ENCODE measurements around the gene PLXNA1.
A peak's percentile ranks its signal among the peaks of the same experiment; 100 is the strongest.

PLXNA1 gene

GRCh38 chr3:126954141-126954842, 28.6 kb upstream of the PLXNA1 start:
- DNase-seq (ENCODE audit: insufficient read length) (no peak), FAIRE-seq (no peak)
- no peak for TF ChIP-seq TAF1 (IDR thresholded peaks at IDR 0.05; ENCODE audit: borderline replicate concordance, low read depth, low read length)
- TF ChIP-seq POLR2AphosphoS5 (IDR thresholded peaks at IDR 0.05; ENCODE audit: low read depth, low read length) = no peak
- no peak for TF ChIP-seq POLR2A (IDR thresholded peaks at IDR 0.05; ENCODE audit: low read depth, low read length)

DNA sequence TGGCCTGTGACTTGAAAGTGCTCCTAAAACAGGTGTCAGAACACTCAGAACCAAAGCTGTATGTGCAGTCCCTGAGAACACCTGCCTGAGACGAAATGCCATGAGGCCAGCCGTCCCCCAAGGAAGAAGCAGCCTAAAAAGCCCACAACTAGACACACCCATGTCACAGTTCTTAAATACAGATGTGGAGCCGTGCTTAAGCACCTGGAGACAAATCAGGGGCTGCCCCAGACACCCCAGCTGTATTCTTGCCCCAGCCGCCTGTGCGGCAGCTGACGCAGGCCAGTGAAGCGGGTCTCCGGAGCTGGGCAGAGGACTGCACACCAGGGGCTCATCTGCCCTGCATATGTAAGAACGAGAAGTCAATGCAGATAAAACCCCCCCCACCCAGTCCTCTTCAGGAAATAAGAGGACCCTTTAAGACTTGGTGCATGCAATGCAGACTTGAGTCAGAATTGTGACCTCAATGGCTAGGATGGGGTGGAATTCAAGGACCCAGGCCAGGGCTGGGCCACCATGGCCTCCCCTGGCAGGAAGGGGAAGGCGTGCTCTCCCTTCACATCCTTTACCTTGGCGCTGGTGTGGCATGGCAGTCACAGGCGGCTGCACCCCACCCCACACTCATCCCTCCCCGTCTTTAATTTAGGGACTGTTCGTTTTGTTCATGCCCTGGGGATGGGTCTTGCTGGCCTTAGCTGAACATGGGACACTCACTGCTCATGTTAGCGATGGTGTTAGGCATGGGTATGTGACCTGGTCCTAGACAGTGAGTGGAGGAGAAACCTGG, 27.7 kb upstream of the PLXNA1 start:
- DNase-seq (ENCODE audit: insufficient read length) (peak; percentile 52), FAIRE-seq (no peak)
- TF ChIP-seq POLR2AphosphoS5 (IDR thresholded peaks at IDR 0.05; ENCODE audit: low read depth, low read length) = peak; percentile 67; the same call in 1 of the 2 replicates
- TF ChIP-seq POLR2A (IDR thresholded peaks at IDR 0.05; ENCODE audit: low read depth, low read length) = no peak

DNA sequence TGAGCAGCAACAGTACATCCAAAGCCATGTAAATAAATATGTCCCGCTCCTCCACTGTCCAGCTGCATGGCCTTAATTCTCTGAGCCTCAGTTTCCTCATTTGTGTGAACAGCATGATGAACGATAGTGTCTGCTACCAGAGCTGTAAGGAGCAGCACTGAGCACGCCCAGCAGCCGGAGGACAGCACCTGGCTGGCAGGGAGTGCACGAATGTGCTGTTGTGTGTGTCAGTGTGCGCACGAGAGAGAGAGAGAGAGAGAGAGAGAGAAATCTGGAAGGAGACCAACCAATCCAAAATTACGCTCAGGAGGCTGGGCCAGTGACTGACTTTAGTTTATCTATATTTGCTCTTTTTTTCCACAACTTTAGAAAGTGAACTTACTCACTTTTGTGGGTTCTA, 26.6 kb upstream of the PLXNA1 start:
- TF ChIP-seq POLR2A (IDR thresholded peaks at IDR 0.05; ENCODE audit: low read depth, low read length) = no peak
- TF ChIP-seq TAF1 (IDR thresholded peaks at IDR 0.05; ENCODE audit: borderline replicate concordance, low read depth, low read length) = no peak
- no peak for TF ChIP-seq POLR2AphosphoS5 (IDR thresholded peaks at IDR 0.05; ENCODE audit: low read depth, low read length)
- FAIRE-seq = no peak
- DNase-seq (ENCODE audit: insufficient read length) = no peak

DNA sequence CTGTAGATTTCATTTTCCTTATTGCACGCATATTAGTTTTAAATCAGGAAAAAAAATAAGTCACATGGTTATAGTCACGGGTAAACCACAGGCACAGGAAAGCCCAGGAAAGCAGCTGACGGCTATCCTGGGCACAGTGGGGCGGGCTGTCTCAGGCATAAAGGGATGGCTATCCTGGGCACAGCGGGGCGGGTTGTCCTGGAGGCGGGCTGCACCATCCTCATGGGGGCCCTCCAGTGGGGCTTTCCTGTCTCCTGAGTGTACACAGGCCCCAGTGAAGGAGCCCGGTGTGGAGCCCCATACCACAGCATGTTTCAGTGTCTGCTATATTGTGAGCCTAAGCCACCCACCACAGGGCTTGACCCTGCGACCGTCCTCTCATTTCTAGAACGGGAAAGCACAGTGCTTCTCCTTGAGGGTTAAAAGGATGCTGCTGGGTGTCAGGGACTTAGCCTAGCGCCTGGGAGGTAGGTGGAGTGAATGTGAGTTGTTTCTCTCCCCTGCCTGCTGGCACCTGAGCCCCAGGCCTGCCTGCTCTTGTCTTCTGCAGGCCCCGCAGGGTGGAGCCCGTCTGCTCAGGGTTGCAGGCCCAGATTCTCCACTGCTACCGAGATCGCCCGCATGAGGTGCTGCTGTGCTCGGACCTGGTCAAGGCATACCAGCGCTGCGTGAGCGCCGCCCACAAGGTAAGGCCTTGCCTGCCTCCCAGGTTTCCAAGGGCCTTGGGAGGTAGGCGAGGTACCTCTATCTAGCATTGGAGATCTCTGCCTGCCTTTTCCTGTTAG, 25.9 kb upstream of the PLXNA1 start:
- TF ChIP-seq POLR2A (IDR thresholded peaks at IDR 0.05; ENCODE audit: low read depth, low read length) = no peak
- no peak for TF ChIP-seq TAF1 (IDR thresholded peaks at IDR 0.05; ENCODE audit: borderline replicate concordance, low read depth, low read length)
- TF ChIP-seq POLR2AphosphoS5 (IDR thresholded peaks at IDR 0.05; ENCODE audit: low read depth, low read length) = no peak
- FAIRE-seq (peak; percentile 9), DNase-seq (ENCODE audit: insufficient read length) (no peak)

DNA sequence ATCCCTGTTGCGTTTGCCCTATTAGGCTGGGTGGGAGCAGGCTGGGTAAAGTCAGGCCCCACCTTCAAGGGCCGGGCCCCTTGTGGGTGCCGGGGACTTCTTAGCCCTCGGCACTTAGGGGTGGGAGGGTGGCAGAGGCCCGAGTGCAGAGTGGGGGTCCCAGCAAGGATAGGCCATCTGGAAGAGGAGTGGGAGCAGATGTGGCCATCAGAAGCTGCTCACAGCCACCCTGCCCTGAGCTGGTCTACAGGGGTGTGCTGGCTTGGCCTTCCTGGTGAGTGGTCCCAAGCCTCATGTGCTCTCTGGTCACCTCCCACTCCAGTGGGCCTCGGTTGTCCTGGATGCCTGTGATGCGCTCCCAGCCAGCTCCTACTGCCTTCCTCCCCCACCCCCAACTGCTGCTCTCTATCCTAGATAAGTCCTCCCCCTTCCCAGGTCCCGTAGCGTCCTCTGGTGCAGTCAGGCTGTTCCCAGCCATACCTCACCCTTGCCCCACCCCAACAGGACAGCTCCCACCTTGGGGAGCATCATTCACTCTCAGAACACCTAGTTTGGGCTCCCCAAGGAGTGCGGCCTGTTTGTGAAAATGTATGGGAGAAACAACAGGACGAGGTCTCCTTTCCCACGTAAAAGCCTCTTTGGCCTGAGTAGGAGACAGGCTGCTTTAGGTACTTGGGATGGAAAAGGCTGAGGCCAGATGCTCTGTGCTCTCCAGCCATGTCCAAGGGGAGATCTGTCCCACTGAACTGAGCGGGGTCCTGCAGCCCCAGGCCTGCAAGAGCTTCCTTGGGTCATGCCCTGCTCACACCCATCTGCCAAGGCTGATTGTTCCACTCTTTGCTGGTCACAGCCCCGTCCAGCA, 24.9 kb upstream of the PLXNA1 start:
- TF ChIP-seq POLR2A (IDR thresholded peaks at IDR 0.05; ENCODE audit: low read depth, low read length) (no peak), POLR2AphosphoS5 (IDR thresholded peaks at IDR 0.05; ENCODE audit: low read depth, low read length) (no peak), TAF1 (IDR thresholded peaks at IDR 0.05; ENCODE audit: borderline replicate concordance, low read depth, low read length) (no peak)
- FAIRE-seq = no peak
- DNase-seq (ENCODE audit: insufficient read length) = no peak

DNA sequence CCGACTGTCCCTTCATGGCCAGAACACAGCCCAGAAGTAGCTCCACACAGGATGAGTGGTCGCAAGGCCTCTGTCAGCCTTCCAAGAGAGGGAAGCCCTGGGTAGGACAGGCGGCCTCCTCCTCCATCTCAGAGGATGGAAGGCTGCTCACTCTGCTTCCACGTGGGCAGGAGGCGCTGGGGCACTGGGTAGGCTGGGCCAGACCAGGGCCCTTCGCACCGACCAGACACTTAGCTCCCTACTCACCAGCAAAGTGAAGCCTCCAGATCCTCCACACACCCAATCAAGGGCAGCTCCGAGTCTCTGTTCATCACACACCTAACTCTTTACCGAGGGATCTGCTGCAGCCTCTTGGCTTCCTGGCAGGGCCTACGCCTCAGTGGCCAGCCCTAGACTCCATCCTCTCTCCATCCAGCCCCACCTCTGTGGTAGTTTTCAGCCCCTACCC, 24.3 kb upstream of the PLXNA1 start:
- no peak for FAIRE-seq
- DNase-seq (ENCODE audit: insufficient read length) = no peak
- no peak for TF ChIP-seq TAF1 (IDR thresholded peaks at IDR 0.05; ENCODE audit: borderline replicate concordance, low read depth, low read length)
- no peak for TF ChIP-seq POLR2A (IDR thresholded peaks at IDR 0.05; ENCODE audit: low read depth, low read length)
- TF ChIP-seq POLR2AphosphoS5 (IDR thresholded peaks at IDR 0.05; ENCODE audit: low read depth, low read length) = no peak

- no peak for FAIRE-seq
- TF ChIP-seq POLR2A (IDR thresholded peaks at IDR 0.05; ENCODE audit: low read depth, low read length) (no peak), POLR2AphosphoS5 (IDR thresholded peaks at IDR 0.05; ENCODE audit: low read depth, low read length) (no peak), TAF1 (IDR thresholded peaks at IDR 0.05; ENCODE audit: borderline replicate concordance, low read depth, low read length) (no peak)
- no peak for DNase-seq (ENCODE audit: insufficient read length)
These were observed 23.6 kb upstream of the PLXNA1 start for GRCh38 chr3:126959136-126959920.

DNA sequence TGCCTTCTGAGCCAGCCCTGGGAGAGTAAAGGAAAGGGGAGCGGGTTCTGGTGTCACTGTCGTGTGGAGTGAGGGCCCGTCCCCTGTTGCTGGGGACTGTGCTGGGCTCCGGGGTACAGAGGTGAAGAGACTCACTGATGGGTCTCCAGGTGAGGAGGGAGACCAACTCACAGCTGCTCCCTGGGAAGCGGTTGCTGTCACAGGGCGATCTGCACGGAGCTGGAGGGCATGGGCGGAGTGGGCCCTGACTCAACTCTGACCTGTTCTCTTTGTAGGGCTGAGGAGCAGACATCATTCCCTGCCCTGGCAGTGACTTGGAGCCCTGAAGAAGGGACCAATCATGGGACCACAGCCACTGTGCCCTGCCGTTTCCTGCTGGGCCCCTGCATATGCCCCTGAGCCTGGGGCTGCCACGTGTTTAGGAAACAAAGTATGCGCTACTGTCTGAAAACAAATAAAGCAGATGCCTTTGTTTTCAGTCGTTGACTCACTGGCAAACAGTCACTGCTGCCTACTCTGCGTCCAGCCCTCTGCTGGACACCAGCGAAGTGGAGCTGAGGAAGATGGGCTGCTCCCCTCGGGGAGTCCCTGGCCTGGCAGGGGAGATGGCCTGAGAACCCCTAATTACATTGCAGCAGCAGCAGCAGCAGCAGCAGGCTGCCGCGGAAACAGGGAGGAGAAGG, 22.9 kb upstream of the PLXNA1 start:
- no peak for DNase-seq (ENCODE audit: insufficient read length)
- TF ChIP-seq TAF1 (IDR thresholded peaks at IDR 0.05; ENCODE audit: borderline replicate concordance, low read depth, low read length) = no peak
- TF ChIP-seq POLR2AphosphoS5 (IDR thresholded peaks at IDR 0.05; ENCODE audit: low read depth, low read length) = no peak
- no peak for TF ChIP-seq POLR2A (IDR thresholded peaks at IDR 0.05; ENCODE audit: low read depth, low read length)
- FAIRE-seq = no peak

DNA sequence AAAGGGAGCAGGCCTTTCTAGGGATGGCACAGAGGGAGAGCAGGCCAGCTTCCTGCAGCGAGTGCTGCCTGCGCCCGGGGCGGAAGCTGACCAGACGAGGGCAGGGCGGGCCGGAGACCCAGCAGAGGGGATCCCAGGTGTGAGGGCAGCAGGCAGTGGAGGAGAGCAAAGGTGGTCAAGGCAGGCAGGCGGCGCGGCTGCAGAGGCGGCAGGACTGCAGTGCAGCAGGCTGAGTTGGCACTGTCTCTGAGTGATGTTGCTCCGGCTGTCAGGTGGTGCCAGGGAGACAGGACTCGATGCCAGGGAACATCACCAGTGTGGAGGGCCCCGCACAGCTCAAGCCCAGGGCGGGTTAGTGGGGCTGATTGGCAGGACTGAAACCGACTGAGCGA, 22.3 kb upstream of the PLXNA1 start:
- TF ChIP-seq POLR2A (IDR thresholded peaks at IDR 0.05; ENCODE audit: low read depth, low read length) (no peak), TAF1 (IDR thresholded peaks at IDR 0.05; ENCODE audit: borderline replicate concordance, low read depth, low read length) (no peak), POLR2AphosphoS5 (IDR thresholded peaks at IDR 0.05; ENCODE audit: low read depth, low read length) (no peak)
- FAIRE-seq = no peak
- DNase-seq (ENCODE audit: insufficient read length) = no peak
